Measurements from ENCODE around the gene RILP.

The RILP gene

DNA sequence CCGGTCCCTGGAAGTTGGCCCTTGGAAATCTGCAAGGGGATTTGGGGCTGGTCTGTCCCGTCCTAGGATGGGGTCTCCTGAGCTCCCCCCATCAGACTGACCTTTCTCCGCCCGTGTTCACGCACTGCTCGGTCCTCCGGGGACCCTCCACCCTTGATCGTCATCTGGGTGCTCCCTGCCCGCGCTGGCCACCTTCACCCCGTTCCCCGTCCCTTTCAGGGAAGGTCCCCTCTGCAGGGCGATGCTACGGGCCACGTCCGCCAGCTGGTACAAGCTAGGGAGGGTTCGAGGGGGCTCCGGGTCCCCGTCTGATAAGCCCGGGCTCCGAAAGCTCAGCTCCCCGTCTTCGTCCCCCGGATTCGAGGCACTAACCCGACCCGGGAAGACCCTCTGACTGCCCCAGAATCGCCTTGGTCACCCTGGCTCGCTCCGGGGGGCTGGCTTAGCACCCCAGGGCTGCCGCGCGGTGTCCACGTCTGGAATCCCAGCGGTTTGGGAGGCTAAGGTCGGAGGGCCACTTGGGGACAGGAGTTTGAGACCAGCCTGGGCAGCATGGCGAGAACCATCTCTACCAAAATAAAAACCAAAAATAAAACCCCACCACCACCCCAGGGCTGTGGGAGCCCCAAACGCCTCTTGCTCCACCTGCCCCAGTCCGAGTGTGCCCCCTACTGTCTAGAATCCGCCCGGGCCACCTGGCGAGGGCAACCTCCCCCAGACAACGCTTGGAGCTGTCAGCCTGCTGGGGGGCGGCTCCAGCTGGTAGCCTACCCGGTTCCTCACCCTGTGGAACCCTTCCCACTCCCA lies 20.0 kb downstream of the RILP start:
- Histone ChIP-seq H3K27ac (ENCODE audit: low read depth, low read length) (peak overlapping the region; percentile 84), H3K27me3 (ENCODE audit: control insufficient read depth in 5 of 5, insufficient read depth in 4 of 5, low read length in 5 of 5) (no peaks in the 10 kb centered on the region), H3K9ac (ENCODE audit: low read length in 5 of 5) (peak overlapping the region in 4 of 5 donors; percentile 6 to 77 (median 72)), H3K4me1 (ENCODE audit: control insufficient read depth in 5 of 5, insufficient read depth in 5 of 5, low read length in 5 of 5) (peaks cover 7 to 64% (median 47%) of the 10 kb centered on the region in 5 donors), H3K36me3 (ENCODE audit: control insufficient read depth in 5 of 5, insufficient read depth in 5 of 5, low read length in 5 of 5) (peaks cover 0 to 8% (median 0%) of the 10 kb centered on the region in 5 donors), H3K4me3 (ENCODE audit: low read depth in 1 of 5, low read length in 5 of 5) (peak overlapping the region; percentile 53 to 95 (median 70)), H3K9me3 (ENCODE audit: control insufficient read depth in 5 of 5, low read length in 5 of 5) (no peaks in the 10 kb centered on the region)

DNA sequence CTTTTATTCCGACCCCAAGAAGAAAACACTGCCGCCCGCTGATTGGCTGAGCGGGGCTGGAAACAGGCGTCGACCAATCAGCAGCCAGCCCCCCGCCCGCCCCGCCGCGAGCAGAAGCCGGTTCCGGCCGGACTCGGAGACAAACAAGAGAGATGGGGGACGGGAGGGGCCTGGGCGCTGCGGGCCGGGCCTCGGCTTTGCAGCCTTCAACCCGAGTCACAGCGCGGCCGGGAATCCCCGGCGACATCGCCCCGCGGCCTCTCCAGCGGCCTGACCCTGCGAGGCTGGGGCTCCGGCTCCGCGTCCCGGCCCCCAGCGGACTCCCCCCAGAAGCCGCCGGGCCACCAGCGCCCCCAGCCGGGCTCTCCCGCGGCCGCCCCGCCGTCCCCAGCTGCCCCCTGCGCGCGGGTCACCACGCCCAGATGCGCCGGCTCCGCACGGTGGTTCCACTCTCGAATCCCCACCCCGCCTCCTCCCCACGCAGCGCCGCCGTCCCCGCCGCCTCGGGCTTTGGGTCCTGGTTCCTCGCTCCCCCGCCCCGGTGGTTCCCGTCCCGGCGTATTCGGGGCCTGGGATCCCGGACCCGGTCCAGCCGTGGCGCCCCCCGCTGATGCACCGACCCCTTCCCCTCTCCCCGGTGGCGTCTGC lies 20.7 kb downstream of the RILP start:
- Histone ChIP-seq H3K27ac (ENCODE audit: low read depth, low read length) (peak overlapping the region; percentile 84), H3K4me1 (ENCODE audit: control insufficient read depth in 5 of 5, insufficient read depth in 5 of 5, low read length in 5 of 5) (peaks cover 6 to 61% (median 43%) of the 10 kb centered on the region in 5 donors), H3K9ac (ENCODE audit: low read length in 5 of 5) (peak overlapping the region in 4 of 5 donors; percentile 32 to 77 (median 72)), H3K36me3 (ENCODE audit: control insufficient read depth in 5 of 5, insufficient read depth in 5 of 5, low read length in 5 of 5) (peaks cover 0 to 6% (median 0%) of the 10 kb centered on the region in 5 donors), H3K9me3 (ENCODE audit: control insufficient read depth in 5 of 5, low read length in 5 of 5) (no peaks in the 10 kb centered on the region), H3K4me3 (ENCODE audit: low read depth in 1 of 5, low read length in 5 of 5) (peak overlapping the region; percentile 53 to 95 (median 70)), H3K27me3 (ENCODE audit: control insufficient read depth in 5 of 5, insufficient read depth in 4 of 5, low read length in 5 of 5) (no peaks in the 10 kb centered on the region)

DNA sequence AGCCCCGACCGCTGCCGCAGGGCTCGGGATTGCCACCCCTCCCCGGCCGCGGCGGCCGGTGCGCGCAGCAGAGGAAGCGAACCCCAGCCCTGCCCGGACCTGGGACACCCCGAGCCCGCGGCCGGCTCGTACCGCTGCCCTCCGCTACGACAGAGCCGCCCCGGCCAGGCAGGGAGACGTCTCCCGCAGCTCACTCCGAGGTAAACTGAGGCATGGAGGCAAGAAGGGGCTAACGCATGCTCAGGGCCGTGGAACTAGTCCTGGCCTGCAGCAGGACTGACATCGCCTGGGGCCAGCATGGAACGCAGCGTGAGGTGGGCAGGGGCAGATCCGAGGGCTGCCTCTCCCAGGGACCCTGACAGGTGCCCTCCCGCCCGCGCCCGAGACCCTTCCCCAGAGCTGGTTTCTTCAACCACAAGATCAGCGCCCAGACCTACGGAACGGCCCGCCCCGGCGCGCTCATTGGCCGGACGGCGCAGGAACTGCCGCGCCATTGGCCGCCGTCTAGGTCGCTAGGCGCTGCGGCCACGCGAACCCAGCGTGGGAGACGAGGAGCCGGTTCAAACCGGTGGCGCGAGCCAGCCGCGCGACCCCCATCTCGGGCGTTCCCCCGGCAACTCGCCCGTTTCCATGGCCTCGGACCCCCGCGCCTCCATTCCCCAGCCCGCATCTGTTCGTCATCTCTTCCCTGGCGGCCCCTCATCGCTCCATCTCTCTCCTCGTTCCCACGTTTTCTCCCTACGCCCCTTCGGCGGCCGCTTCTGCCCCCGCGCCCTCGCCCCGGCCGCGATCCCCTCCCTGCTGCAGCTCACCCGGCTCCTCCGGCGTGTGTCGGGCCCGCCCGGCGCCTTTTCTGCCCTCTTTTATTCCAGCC lies 21.4 kb downstream of the RILP start, which contains the start of gene SLC43A2:
Gene SLC43A2 (minus strand): TSS at position 853 of the 874 bp plus-strand sequence. CDS start 960 bp downstream, outside the sequence.
- peak within 1 kb of the TSS in 4 of 5 donors; percentile 58 to 77 (median 74) for H3K9ac ChIP-seq (ENCODE audit: low read length in 5 of 5)
- peaks cover 0 to 8% (median 0%) of the 10 kb centered on the region in 5 donors for H3K36me3 ChIP-seq (ENCODE audit: control insufficient read depth in 5 of 5, insufficient read depth in 5 of 5, low read length in 5 of 5)
- H3K27ac ChIP-seq (ENCODE audit: low read depth, low read length): peak within 1 kb of the TSS; percentile 84
- H3K4me3 ChIP-seq (ENCODE audit: low read depth in 1 of 5, low read length in 5 of 5): peak within 1 kb of the TSS; percentile 53 to 95 (median 74)
- no peaks in the 10 kb centered on the region for H3K27me3 ChIP-seq (ENCODE audit: control insufficient read depth in 5 of 5, insufficient read depth in 4 of 5, low read length in 5 of 5)
- peaks cover 6 to 63% (median 45%) of the 10 kb centered on the region in 5 donors for H3K4me1 ChIP-seq (ENCODE audit: control insufficient read depth in 5 of 5, insufficient read depth in 5 of 5, low read length in 5 of 5)
- no peaks in the 10 kb centered on the region for H3K9me3 ChIP-seq (ENCODE audit: control insufficient read depth in 5 of 5, low read length in 5 of 5)

DNA sequence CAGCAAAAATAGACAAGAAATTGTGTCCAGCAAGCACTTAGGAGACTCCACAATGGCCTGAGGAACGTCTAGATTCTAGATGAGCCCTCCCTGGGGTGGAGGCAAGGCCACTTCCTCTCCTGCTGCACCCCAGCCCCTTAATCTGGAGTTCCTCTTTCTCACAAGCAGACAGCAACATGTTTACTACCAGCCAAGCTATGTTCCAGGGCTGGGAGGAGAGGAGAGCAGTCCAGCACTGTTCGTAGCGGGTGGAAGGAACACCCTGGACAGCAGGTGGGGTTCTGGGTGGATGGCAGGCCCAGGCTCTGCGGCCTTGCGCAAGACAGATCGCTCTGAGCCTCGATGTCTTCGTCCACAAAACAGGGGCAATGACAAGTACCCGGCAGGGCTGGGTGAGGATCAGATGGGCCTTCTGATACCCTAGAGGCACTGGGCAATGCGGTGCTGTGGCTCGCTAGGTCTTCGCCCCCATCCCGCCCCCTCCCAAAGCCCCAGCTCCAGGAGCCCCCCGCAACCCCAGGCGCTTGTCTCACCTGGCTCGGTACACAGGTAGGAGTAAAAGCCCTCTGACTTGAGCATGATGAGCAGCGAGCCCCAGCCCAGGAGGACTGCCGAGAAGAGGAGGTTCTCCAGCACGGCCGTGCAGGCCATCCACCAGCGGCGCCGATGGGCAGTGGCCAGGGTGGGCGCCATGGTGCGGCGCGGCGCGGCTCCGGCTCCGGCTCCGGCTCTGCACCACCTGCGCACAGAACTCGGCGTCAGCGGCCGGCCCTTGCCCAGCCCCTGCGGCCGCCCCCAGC lies 22.3 kb downstream of the RILP start:
- peak overlapping the region; percentile 84 for H3K27ac ChIP-seq (ENCODE audit: low read depth, low read length)

DNA sequence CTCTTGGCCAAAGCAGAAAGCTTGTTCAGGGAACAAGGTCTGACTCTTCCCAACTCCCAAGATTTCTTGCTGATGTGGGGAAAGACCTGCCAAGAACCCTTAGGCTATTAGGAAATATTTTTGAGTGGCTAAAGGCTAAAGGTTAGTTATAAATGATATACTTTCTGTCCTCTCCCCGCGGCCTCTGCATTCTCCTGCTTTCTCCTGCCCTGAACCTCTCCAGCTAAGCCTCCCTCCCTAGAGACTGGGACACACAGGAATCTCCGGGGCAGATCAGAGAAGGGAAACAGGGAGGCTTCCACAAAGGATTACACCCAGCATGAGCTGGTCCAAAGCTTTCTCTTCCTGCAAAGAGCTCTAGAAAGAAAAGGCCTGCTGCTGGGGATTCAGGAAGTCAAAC lies 23.3 kb downstream of the RILP start:
- Histone ChIP-seq H3K27ac (ENCODE audit: low read depth, low read length) (peak overlapping the region; percentile 84), H3K4me3 (ENCODE audit: low read depth in 1 of 5, low read length in 5 of 5) (peak overlapping the region; percentile 37 to 95 (median 70)), H3K4me1 (ENCODE audit: control insufficient read depth in 5 of 5, insufficient read depth in 5 of 5, low read length in 5 of 5) (peaks cover 7 to 70% (median 54%) of the 10 kb centered on the region in 5 donors), H3K9ac (ENCODE audit: low read length in 5 of 5) (peak overlapping the region in 4 of 5 donors; percentile 5 to 67 (median 66)), H3K36me3 (ENCODE audit: control insufficient read depth in 5 of 5, insufficient read depth in 5 of 5, low read length in 5 of 5) (peaks cover 0 to 18% (median 6%) of the 10 kb centered on the region in 5 donors), H3K9me3 (ENCODE audit: control insufficient read depth in 5 of 5, low read length in 5 of 5) (no peaks in the 10 kb centered on the region), H3K27me3 (ENCODE audit: control insufficient read depth in 5 of 5, insufficient read depth in 4 of 5, low read length in 5 of 5) (no peaks in the 10 kb centered on the region)

More for the DNA sequence above, 22.3 kb downstream of the RILP start:
- peaks cover 6 to 65% (median 48%) of the 10 kb centered on the region in 5 donors for H3K4me1 ChIP-seq (ENCODE audit: control insufficient read depth in 5 of 5, insufficient read depth in 5 of 5, low read length in 5 of 5)
- peak overlapping the region in 4 of 5 donors; percentile 64 to 77 (median 67) for H3K9ac ChIP-seq (ENCODE audit: low read length in 5 of 5)
- no peaks in the 10 kb centered on the region for H3K9me3 ChIP-seq (ENCODE audit: control insufficient read depth in 5 of 5, low read length in 5 of 5)
- H3K4me3 ChIP-seq (ENCODE audit: low read depth in 1 of 5, low read length in 5 of 5): peak overlapping the region; percentile 38 to 95 (median 74)
- no peaks in the 10 kb centered on the region for H3K27me3 ChIP-seq (ENCODE audit: control insufficient read depth in 5 of 5, insufficient read depth in 4 of 5, low read length in 5 of 5)
- peaks cover 0 to 12% (median 3%) of the 10 kb centered on the region in 5 donors for H3K36me3 ChIP-seq (ENCODE audit: control insufficient read depth in 5 of 5, insufficient read depth in 5 of 5, low read length in 5 of 5)

DNA sequence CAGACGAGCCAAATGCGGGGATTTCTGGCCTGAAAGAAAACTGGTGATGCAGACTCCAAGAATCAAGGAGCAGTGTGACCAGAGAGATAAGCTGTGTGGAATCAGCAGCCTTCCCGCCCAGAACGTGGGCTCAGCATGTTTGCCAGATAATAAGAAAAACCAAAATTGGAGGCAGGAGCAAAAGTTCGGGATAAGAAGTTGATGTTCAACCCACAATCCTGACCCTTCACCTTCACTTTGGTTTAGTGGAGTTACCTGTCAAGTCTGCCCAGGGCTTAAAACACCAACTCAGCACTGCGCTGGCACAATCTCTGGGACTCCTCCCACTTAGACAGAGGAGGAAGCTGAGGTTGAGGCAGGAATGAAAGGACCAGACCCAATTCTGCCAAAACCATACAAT lies 24.1 kb downstream of the RILP start:
- H3K9me3 ChIP-seq (ENCODE audit: control insufficient read depth in 5 of 5, low read length in 5 of 5): no peaks in the 10 kb centered on the region
- H3K36me3 ChIP-seq (ENCODE audit: control insufficient read depth in 5 of 5, insufficient read depth in 5 of 5, low read length in 5 of 5): peaks cover 0 to 24% (median 6%) of the 10 kb centered on the region in 5 donors
- H3K9ac ChIP-seq (ENCODE audit: low read length in 5 of 5): peak overlapping the region in 2 of 5 donors; percentile 45 to 46
- H3K27me3 ChIP-seq (ENCODE audit: control insufficient read depth in 5 of 5, insufficient read depth in 4 of 5, low read length in 5 of 5): no peaks in the 10 kb centered on the region
- no peak overlapping the region for H3K4me3 ChIP-seq (ENCODE audit: low read depth in 1 of 5, low read length in 5 of 5)
- peak overlapping the region; percentile 84 for H3K27ac ChIP-seq (ENCODE audit: low read depth, low read length)
- H3K4me1 ChIP-seq (ENCODE audit: control insufficient read depth in 5 of 5, insufficient read depth in 5 of 5, low read length in 5 of 5): peaks cover 7 to 72% (median 61%) of the 10 kb centered on the region in 5 donors

DNA sequence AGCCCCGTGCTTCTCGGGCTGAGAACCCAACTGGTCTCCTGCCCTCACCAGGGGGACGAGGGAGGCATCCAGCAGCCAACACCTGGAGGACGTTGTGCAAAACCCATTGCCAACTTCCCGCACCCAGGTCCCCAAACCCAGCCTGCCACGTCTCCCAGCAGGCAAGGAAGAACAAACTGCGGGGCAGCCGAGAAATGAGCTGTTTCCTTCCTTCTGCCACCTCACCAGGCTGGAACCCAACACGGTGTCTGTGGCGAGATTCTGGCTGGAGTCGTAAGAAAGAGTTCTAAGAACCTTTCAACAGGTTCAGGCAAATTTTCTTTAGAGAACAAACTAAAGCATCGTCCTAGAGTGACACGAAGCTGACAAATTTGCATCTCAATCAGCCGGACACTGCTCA lies 24.6 kb downstream of the RILP start:
- H3K9me3 ChIP-seq (ENCODE audit: control insufficient read depth in 5 of 5, low read length in 5 of 5): no peaks in the 10 kb centered on the region
- H3K27ac ChIP-seq (ENCODE audit: low read depth, low read length): no peak overlapping the region
- no peak overlapping the region for H3K9ac ChIP-seq (ENCODE audit: low read length in 5 of 5)
- no peaks in the 10 kb centered on the region for H3K27me3 ChIP-seq (ENCODE audit: control insufficient read depth in 5 of 5, insufficient read depth in 4 of 5, low read length in 5 of 5)
- H3K36me3 ChIP-seq (ENCODE audit: control insufficient read depth in 5 of 5, insufficient read depth in 5 of 5, low read length in 5 of 5): peaks cover 0 to 29% (median 6%) of the 10 kb centered on the region in 5 donors
- H3K4me1 ChIP-seq (ENCODE audit: control insufficient read depth in 5 of 5, insufficient read depth in 5 of 5, low read length in 5 of 5): peaks cover 7 to 71% (median 60%) of the 10 kb centered on the region in 5 donors
- no peak overlapping the region for H3K4me3 ChIP-seq (ENCODE audit: low read depth in 1 of 5, low read length in 5 of 5)

DNA sequence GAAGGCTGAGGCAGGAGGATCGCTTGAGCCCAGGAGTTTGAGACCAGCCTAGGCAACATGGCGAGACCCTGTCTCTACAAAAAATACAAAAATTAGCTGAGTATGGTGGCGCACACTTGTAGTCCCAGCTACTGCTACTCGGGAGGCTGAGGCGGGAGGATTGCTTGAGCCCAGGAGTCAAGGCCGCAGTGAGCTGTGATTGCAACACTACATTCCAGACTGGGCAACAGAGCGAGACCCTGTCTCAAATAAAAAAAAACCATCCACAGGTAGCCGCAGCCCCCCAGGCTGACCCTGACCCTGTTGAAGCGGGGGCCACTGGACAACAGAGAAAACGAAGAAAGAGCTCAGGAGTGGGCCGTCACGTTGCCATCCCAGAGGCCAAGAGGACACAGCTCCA lies 25.0 kb downstream of the RILP start:
- Histone ChIP-seq H3K27ac (ENCODE audit: low read depth, low read length) (no peak overlapping the region), H3K4me3 (ENCODE audit: low read depth in 1 of 5, low read length in 5 of 5) (no peak overlapping the region), H3K9me3 (ENCODE audit: control insufficient read depth in 5 of 5, low read length in 5 of 5) (no peaks in the 10 kb centered on the region), H3K36me3 (ENCODE audit: control insufficient read depth in 5 of 5, insufficient read depth in 5 of 5, low read length in 5 of 5) (peaks cover 0 to 31% (median 6%) of the 10 kb centered on the region in 5 donors), H3K27me3 (ENCODE audit: control insufficient read depth in 5 of 5, insufficient read depth in 4 of 5, low read length in 5 of 5) (no peaks in the 10 kb centered on the region), H3K9ac (ENCODE audit: low read length in 5 of 5) (no peak overlapping the region), H3K4me1 (ENCODE audit: control insufficient read depth in 5 of 5, insufficient read depth in 5 of 5, low read length in 5 of 5) (peaks cover 7 to 67% (median 56%) of the 10 kb centered on the region in 5 donors)
